HG03442 (cell line): Measurements from ENCODE around the gene POLK.
"Not testable (repeated sequence)": the region's sequence is repeated elsewhere in the genome, so short reads cannot be mapped to it uniquely, and the experiment has no call there.

Experiments
- ATAC-seq: cut with Tn5 transposase; IDR thresholded peaks from one replicate; pipeline ENCODE4 v1.9.1; 2021; ENCODE audit warnings: mild to moderate bottlenecking, moderate library complexity; ENCODE audit not compliant: unreplicated experiment

The POLK gene

GRCh38 chr5:75511435-75512382, at the start of gene POLK, which contains the start of gene CERT1:
POLK (plus strand) TSS chr5:75511891.
CERT1 (minus strand) TSS chr5:75511629; CDS start chr5:75511207, 422 bp downstream.
- peak; percentile 84 for ATAC-seq

DNA sequence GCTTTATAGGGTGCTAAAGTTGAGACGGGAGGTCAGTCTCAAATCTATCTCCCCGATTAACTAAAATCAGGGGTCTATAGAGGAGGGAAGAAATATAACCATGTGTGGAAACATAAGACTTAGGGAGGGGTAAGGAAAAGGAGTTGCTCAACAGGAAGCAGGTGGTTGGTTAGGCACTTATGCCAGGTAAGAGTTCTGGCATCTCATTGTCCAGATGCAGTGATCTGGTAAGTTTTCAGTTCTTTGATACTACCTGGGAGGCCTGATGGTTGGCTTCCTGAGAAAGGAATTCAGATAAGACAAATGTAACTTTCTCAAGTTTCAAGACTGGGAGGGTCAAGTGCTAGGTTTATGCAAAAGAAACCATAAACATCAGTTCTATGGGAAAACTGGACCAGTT, 48.0 kb upstream of the POLK start:
- no peak for ATAC-seq

DNA sequence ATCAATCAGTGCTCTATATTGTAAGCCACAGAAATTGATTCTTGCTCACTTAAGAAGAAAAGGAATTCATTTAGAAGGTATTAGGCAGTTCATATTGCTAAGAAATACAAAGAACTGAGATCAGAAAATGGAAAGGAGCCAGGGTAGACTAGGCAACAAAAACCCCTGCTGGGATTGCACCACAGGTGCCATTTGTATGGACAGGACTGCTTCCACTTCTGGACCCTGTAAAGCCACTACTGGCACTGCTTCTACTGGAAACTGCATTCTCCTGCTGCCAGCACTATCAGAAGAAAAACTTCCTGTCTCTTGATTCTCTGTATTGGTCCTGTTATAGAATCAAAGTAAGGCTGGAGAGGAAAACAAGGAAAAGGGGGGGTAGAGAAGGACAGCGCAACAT, 46.2 kb upstream of the POLK start:
- no peak for ATAC-seq

DNA sequence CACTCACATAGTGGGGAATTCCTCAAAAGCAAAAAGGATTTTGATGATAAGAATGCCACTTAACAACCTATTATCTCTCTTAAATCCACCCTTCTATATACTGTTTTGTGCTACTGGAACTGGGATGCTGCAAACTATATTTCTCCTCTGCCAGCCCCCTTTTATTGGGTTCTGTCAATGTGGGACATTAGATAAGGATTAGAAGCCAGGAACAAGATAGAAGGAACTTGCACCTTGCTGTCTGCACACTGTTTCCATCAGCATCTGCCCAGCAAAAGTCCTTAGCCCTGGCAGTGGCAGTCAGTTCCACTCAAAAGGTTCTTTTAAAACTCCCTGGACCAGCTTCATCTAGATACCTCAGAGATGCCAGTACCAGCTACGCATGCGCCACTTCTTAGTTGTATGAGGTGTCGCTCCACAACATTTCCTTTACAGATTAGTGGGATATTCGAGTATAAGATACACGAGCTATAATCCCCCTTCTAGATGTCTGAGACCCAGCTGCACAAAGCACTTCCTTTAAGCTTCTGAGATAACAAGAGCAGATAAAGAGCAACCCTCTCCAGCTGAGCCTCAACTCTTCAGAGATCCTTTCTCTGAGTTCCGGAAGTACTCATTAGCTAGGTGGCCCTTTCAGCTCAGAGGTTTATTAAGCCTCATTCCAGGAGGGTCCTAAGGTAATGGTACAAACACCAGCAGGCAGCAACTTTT, 45.5 kb upstream of the POLK start:
- ATAC-seq = no peak

- no peak for ATAC-seq
These were observed 43.1 kb upstream of the POLK start for GRCh38 chr5:75468593-75468992.

- ATAC-seq = no peak
These were observed 42.7 kb upstream of the POLK start for GRCh38 chr5:75469017-75469416.

DNA sequence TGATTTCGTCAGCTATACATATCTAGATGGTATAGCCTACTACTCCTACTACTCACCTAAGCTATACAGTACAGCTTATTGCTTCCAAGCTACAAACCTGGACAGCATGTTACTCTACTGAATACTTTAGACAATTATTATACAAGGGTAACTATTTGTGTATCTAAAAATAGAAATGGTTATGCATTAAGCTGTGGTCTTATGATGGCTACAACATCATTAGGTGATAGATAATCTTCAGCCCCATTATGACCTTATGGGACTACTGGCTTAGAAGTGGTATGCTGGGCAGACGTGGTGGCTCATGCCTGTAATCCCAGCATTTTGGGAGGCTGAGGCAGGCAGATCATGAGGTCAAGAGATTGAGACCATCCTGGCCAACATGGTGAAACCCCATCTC, 40.5 kb upstream of the POLK start:
- ATAC-seq = no peak

DNA sequence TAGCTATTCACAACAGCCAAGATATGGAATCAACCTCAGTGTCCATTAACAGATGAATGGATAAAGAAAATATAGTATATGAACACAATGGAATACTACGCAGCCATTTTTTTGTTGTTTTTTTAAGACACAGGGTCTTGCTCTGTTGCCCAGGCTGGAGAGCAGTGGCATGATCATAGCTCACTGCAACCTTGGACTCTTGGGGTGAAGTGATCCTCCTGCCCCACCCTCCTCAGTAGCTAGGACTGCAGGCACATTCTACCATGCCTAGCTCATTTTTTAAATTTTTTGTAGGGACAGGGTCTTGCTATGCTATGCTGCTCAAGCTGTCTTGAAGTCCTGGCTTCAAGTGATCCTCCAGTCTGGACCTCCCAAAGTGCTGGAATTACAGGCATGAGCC, 38.7 kb upstream of the POLK start:
- no peak for ATAC-seq

DNA sequence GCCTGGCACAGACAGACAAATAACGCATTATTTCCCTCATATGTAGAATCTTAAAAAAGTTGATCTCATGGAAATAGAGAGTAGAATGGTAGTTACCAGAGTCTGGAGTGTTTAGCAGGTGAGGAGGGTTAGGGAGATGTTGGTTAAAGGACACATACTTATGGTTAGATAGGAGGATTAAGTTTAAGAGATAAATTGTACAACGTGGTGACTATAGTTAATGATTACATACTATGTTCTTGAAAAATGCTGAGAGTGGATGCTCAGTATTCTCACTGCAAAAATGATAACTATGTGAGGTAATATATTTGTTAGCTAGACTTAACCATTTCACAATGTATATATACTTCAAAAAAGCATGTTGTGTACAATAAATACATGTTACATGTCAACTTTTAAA, 38.2 kb upstream of the POLK start:
- ATAC-seq = no peak

DNA sequence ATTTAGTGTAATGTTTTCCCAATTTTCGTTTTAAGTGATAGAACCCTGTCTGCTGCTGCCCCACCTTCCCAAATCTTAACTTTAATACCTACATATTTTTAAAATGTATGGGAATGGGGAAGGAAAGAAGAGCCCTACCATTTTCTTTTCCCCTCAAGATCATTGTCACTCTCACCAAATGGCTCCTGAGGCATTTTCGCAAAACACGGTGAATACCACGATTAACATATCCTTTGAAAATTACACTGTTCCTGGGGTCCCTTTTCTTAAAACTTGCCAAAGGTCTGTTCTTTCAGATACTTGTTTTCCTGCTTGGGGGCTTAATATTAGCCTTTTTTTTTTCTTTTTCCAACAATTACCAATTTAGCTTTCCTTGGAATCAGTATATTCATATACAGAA, 36.3 kb upstream of the POLK start:
- no peak for ATAC-seq

- ATAC-seq = no peak
These were observed 30.7 kb upstream of the POLK start for GRCh38 chr5:75481024-75481423.

DNA sequence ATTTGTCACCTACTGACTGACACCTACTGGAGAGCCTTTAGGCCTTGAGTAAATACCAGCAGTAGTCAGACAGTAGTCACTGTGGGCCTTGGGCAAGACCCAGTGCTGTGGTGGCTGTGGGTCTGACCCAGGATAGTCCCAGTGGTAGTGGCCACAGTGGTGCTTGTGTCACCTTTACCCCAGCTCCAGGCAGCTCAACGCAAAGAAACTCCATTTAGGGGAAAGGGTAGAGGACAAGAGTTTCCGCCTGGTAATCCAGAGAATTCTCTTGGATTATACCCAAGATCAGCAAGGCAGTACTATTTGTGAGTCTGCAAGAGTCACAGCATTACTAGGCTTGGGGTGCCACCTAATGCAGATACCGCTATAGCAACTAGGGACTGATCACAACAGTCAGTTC, 29.2 kb upstream of the POLK start:
- no peak for ATAC-seq

- ATAC-seq = no peak
These were observed 27.1 kb upstream of the POLK start for GRCh38 chr5:75484605-75485004.

GRCh38 chr5:75489847-75490246, 21.8 kb upstream of the POLK start:
- not testable (repeated sequence) for ATAC-seq

DNA sequence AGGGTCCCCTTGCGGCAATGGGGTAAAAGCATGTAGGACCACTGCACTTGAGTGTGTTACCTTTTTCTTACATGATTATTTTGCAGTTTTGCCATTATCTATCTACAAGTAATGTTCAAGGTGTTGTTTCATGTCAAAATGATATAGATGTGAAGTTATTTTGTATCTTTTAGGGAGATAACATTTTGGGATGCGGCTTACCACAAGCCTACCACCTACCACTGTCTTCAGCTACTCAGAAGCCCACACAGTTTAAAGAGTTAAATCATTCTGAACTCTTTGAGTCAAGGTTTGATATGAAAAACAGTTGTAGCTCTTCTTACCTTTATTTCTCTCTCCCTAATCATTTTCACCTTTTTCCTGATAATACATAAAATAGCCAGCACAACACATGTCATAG, 20.1 kb upstream of the POLK start:
- no peak for ATAC-seq

GRCh38 chr5:75496026-75496425, 15.7 kb upstream of the POLK start:
- ATAC-seq = no peak

- ATAC-seq = no peak
These were observed 13.4 kb upstream of the POLK start for GRCh38 chr5:75498208-75498777.

GRCh38 chr5:75498875-75499274, 12.8 kb upstream of the POLK start:
- ATAC-seq = not testable (repeated sequence)

GRCh38 chr5:75505112-75505511, 6.6 kb upstream of the POLK start:
- ATAC-seq = not testable (repeated sequence)

- no peak for ATAC-seq
These were observed 3.9 kb upstream of the POLK start for GRCh38 chr5:75507841-75508240.

DNA sequence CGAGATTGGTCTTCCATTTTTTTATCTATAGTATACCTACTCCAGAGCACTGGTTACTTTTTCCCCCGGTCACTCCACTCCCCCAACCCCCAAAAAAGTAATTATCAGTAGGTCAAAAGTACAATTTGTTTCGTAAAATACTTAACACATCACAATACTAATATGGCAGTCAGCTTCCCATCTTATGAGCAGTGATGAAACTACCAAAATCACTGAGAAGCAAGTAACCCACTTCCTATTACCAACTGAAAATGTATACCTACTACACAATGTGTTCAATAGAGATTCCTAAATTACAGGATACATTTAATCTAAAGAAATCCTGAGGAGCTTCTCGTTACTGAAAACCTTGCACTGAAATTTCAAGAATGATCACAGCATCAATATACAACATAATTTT, 2.1 kb upstream of the POLK start:
- ATAC-seq = no peak

- ATAC-seq = no peak
These were observed 1.7 kb upstream of the POLK start for GRCh38 chr5:75509956-75510355.
